Chondrocyte (in vitro differentiated cells): ENCODE results near the gene JAG2. TPM values are rescaled to one million over a fixed set of nuclear protein-coding genes. Genes with fewer than 3 reads are reported as not detected.

ENCODE experiments used
- DNase-seq: peaks from one replicate; pipeline ENCODE4 v3.0.0; 2021; ENCODE audit warnings: mixed read lengths, low spot score
- H3K27ac Mint-ChIP-seq: one replicate; pipeline ENCODE4 v1.8.0; 2021; ENCODE audit warnings: mild to moderate bottlenecking, moderate library complexity, mixed read lengths; ENCODE audit not compliant: unreplicated experiment
- H3K27me3 Mint-ChIP-seq: 2 replicates; pipeline ENCODE4 v1.8.0; 2021; ENCODE audit warnings: low read depth, mixed read lengths
- H3K36me3 Mint-ChIP-seq: 2 replicates; pipeline ENCODE4 v1.8.0; 2021; ENCODE audit warnings: low read depth, mixed read lengths
- H3K4me1 Mint-ChIP-seq: 2 replicates; pipeline ENCODE4 v1.8.0; 2021; ENCODE audit warnings: low read depth, mild to moderate bottlenecking, mixed read lengths
- H3K4me3 Mint-ChIP-seq: one replicate; pipeline ENCODE4 v1.8.0; 2021; ENCODE audit warnings: mild to moderate bottlenecking, moderate library complexity, mixed read lengths; ENCODE audit not compliant: unreplicated experiment
- H3K9me3 Mint-ChIP-seq: 2 replicates; pipeline ENCODE4 v1.8.0; 2021; ENCODE audit warnings: low read depth, mixed read lengths
- total RNA-seq: library from RNA; stranded (reverse); gene quantifications from 3 replicates; pipeline ENCODE4 v1.2.1, GENCODE V29; 2021
- TF ChIP-seq, protein P1 (sequence below): fragments of 200-600 bp; sonication (generic); IDR thresholded peaks from 2 replicates; pipeline ENCODE4 v1.5.0; 2021; ENCODE audit warnings: antibody characterized with exemption, mild to moderate bottlenecking, moderate library complexity

Gene JAG2
- total RNA-seq, 1 donor from 2014 or later: 18.2 TPM

GRCh38 chr14:105213361-105213760, 44.8 kb upstream of the JAG2 start:
- H3K27ac Mint-ChIP-seq: no peak overlapping the region

GRCh38 chr14:105212541-105213300, 44.1 kb upstream of the JAG2 start:
- no peaks in the 10 kb centered on the region for H3K4me1 Mint-ChIP-seq
- no peak overlapping the region for H3K27ac Mint-ChIP-seq
- no peak for DNase-seq
- H3K36me3 Mint-ChIP-seq: peaks cover 5% of the 10 kb centered on the region
- H3K9me3 Mint-ChIP-seq: no peaks in the 10 kb centered on the region
- H3K4me3 Mint-ChIP-seq: no peak overlapping the region
- TF ChIP-seq, protein P1, sequence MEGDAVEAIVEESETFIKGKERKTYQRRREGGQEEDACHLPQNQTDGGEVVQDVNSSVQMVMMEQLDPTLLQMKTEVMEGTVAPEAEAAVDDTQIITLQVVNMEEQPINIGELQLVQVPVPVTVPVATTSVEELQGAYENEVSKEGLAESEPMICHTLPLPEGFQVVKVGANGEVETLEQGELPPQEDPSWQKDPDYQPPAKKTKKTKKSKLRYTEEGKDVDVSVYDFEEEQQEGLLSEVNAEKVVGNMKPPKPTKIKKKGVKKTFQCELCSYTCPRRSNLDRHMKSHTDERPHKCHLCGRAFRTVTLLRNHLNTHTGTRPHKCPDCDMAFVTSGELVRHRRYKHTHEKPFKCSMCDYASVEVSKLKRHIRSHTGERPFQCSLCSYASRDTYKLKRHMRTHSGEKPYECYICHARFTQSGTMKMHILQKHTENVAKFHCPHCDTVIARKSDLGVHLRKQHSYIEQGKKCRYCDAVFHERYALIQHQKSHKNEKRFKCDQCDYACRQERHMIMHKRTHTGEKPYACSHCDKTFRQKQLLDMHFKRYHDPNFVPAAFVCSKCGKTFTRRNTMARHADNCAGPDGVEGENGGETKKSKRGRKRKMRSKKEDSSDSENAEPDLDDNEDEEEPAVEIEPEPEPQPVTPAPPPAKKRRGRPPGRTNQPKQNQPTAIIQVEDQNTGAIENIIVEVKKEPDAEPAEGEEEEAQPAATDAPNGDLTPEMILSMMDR: no peak
- no peaks in the 10 kb centered on the region for H3K27me3 Mint-ChIP-seq

More at GRCh38 chr14:105213361-105213760, 44.8 kb upstream of the JAG2 start:
- H3K4me3 Mint-ChIP-seq: no peak overlapping the region
- H3K27me3 Mint-ChIP-seq: no peaks in the 10 kb centered on the region
- no peaks in the 10 kb centered on the region for H3K4me1 Mint-ChIP-seq
- no peak for DNase-seq
- peaks cover 6% of the 10 kb centered on the region for H3K36me3 Mint-ChIP-seq
- TF ChIP-seq, protein P1: no peak
- no peaks in the 10 kb centered on the region for H3K9me3 Mint-ChIP-seq

DNA sequence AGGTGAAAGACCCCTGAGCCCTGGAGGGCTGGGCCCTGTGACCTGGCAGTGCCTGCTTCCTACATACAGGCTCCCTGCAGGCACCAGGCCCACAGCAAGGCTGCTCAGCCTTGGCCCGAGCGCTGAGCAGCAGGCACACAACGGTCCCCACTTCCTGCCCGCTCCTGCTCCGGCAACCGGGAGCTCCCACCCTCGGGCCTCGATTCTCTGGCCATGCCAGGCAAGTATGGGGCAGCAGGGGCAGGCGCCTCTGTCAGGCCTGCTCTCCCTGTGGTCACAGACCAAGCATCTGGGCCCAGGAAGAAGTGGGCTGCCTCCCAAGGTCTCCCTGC, 43.1 kb upstream of the JAG2 start:
- peaks cover 1% of the 10 kb centered on the region for H3K36me3 Mint-ChIP-seq
- H3K9me3 Mint-ChIP-seq: no peaks in the 10 kb centered on the region
- DNase-seq: no peak
- H3K27me3 Mint-ChIP-seq: no peaks in the 10 kb centered on the region
- no peaks in the 10 kb centered on the region for H3K4me1 Mint-ChIP-seq
- TF ChIP-seq, protein P1: no peak
- H3K27ac Mint-ChIP-seq: no peak overlapping the region
- H3K4me3 Mint-ChIP-seq: no peak overlapping the region

DNA sequence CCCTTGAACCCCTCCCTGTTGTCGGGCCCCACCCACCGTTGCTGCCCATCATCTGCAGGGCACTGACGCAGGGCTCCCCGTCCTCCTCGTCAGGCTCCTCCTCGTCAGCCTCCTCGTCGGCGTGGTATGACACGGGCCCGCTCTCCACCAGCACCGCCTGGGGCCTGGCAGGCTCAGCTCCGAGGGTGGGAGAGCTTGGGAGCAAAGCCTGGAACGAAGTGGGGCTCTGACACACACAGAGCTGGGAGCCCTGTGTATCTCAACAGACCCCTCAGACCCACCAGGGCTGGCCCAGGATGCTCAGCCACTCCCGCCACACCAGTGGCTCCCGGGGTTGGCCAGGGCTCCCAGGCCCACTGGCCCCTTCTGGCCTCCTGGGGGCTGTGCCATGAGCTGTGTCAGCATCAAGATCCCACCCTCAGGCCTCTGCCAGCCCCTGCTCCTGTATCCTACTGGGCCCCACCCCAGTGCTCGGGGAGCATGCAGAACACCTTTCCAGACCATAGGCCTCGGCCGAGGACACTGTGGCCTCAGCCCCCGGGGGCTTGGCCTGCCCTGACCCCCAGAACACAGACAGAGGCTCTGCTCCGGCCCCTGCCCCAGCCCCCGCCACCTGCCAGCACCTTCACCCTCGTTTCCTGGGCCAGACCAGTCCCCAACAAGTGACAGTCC, 42.6 kb upstream of the JAG2 start:
- no peak for DNase-seq
- Mint-ChIP-seq H3K36me3 (peaks cover 1% of the 10 kb centered on the region), H3K9me3 (no peaks in the 10 kb centered on the region), H3K27me3 (no peaks in the 10 kb centered on the region), H3K27ac (no peak overlapping the region), H3K4me3 (no peak overlapping the region), H3K4me1 (no peaks in the 10 kb centered on the region)
- TF ChIP-seq, protein P1: no peak

DNA sequence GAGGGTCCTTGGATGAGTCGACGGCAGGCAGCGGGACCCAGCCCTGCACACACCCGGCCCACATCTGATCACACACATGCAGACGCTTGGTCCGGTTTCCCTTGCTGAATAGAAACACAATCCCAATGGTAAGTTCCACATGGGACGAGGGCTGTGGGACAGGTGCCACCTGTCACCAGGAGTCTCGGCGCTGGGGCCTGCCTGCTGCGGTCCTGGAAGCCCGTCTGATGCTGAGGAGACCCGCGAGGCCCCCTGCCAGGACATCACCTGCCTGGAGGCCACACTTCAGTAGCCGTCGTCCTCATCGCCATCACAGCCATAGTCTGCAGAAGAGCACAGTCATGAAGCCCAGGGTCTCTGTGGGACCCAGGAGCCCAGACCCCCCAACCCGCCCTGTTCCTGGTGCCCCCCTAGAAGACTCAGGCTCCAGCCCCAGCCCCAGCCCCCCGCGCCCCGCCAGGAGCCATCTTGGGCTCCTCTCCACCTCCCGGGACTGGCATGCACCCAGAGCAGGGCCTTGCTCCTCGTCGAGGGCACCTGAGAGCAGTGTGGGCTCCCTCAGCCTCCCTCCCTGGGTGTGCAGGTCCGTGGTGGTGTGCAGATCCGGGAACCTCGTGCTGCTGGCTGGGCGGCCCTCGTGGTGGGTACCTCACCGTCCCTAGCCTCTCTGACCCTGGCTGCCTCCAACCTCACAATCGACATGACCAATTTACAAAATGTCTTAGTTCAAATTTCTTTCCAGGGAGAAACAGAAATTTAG, 41.9 kb upstream of the JAG2 start:
- Mint-ChIP-seq H3K27ac (no peak overlapping the region), H3K4me3 (no peak overlapping the region)

More for the DNA sequence above, 41.9 kb upstream of the JAG2 start:
- TF ChIP-seq, protein P1: no peak
- H3K4me1 Mint-ChIP-seq: peaks cover 4% of the 10 kb centered on the region
- no peaks in the 10 kb centered on the region for H3K27me3 Mint-ChIP-seq
- no peaks in the 10 kb centered on the region for H3K9me3 Mint-ChIP-seq
- peaks cover 1% of the 10 kb centered on the region for H3K36me3 Mint-ChIP-seq
- no peak for DNase-seq
